ENCODE measurements around the gene TGM2.

GRCh38 chr20:38115896-38116295 lies 49.2 kb downstream of the TGM2 start:
- TF ChIP-seq CTCF (optimal IDR thresholded peaks at IDR 0.05 in 1 of 3, IDR thresholded peaks at IDR 0.05 in 1 of 3, conservative IDR thresholded peaks at IDR 0.05 in 1 of 3; ENCODE audit: extremely low read depth in 1 of 3, insufficient read depth in 2 of 3, low read length in 3 of 3) (no peak), EZH2 (IDR thresholded peaks at IDR 0.05; ENCODE audit: low read length) (no peak)
